ENCODE data around the gene TSPYL4.

The TSPYL4 gene

DNA sequence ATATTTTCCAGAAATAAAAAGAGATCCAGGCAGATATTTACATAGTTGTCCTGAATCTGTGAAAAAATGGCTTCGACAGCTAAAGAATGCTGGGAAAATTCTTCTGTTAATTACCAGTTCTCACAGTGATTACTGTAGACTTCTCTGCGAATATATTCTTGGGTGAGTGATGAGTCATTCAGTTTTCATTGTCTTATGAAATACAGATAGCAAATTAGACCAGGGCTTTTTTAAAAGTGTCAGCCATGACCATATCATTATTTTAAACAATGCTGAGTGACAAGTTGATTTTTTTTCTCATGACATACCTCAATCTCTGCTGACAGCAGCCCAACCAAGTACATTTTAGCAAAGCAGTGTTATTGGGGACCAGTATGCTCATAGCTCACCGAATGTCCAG, 32.8 kb downstream of the TSPYL4 start:
- DNase-seq: no peak

DNA sequence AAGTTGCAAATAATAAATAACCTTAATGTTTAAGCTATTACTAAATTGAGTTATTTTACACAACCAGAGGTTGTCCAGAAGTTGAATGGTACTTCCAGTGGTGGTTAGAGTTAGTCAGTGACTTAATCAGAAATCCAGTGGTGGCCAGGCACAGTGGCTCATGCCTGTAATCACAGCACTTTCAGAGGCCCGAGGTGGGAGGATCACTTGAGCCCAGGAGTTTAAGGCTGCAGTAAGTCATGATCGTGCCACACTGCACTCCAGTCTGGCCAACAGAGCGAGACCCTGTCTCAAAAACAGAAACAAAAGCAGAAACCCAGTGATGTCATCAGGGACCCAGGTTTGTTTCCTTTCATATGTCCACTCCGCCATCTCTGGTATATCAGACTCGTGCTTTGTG, 35.0 kb downstream of the TSPYL4 start:
- DNase-seq: no peak

DNA sequence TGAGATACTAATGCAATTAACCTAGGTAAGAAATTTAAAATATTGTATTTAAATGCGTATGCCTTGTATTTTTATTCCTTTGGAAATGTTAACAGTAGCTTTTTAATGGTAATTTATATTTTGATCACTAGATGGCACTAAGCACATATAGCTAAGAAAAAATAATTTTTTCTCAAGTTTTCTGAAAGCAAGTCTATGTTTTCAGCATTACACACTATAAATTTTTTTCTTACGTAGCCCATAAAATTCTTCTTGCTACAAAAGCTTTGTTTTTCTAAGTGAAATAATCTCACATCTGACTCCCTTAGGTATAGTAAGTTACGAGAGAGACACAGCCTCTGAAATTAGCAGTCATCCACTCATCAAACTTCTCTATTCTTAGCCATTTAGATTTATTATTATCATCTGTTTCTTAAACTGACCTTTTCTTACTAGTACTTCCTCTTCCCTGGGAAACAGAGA, 35.7 kb downstream of the TSPYL4 start:
- DNase-seq: no peak

DNA sequence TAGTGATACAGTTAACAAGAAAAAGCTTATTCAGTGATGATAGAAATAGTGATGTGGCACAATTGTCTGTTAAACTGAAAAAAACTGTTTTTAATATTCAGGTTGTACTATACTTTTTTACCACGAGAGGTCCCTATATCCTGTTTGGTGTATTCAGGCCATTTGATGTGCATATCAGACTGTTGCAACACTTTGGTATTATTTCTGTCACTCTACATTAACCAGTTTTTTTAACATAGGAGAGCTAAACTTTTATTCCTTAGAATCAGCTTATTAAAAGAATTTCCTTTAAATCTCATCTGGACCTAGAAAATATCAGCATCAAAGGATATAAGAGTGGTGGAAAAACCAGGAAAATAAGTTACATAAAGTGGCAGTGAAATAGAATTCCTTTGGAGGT, 36.8 kb downstream of the TSPYL4 start:
- DNase-seq: no peak

DNA sequence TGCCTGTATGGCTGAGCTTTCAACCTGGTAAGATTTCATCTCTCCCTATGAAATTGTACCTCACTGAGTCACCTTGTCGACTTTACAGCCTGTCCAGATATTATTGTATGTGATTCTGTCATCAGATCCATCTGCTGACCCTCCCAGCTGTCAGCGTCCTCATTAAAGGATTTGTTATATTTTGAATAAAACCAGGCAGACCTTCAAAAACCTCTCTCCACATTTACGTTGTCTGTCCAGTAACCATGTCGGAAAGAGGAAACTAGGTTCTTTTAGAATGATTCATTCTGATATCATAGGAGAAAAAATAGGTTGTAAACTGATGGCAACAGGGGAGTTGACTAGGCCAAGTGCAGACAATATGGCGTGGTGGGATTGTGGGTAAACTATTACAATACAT, 38.5 kb downstream of the TSPYL4 start:
- no peak for DNase-seq

DNA sequence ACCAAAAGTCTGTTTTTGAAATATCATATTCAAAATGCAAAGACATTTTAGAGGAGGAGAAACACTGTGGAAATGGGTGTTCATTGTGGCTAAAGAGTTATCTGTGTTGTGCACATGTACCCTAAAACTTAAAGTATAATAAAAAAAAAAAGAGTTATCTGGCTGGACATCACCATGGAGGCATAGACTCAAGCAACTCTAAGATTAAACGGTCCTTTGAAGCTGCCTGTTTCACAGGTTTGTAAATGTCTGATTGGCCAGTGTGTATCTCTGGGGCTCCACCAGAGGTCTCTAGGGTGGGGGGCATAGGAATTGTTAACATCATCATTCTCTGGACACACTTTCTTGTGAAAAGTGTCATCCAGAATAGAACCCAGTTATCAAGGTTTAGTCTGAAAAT, 39.2 kb downstream of the TSPYL4 start:
- DNase-seq: no peak

DNA sequence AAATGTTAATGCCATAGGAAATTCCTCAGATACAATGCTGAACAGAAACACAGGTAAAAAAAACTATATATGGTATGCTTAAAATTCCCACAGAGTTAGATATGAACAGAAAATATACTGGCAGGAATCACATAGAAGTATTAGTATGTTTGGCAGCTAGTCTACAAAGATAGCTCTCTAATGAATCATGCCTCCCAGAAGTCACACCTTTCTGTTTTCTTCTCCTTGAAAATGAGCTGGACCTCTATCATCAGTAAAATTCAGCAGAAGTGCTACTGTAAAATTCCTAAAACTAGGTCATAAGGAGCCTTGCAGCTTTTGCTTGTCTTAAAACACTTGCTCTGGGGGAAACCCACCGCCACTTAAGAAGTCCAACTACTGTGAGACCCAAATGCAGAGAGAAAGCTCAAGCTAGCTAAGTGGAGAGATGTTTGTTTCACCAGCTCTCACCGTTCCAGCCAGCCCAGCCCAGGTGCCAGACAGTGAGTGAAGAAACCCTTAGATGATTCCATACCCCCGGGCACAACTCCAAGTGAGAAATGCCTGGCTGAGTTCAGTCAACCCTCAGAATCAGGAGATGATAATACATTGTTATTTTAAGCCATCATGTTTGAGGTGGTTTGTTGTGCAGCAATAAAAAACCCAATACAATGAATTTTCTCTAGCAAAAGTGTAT, 43.0 kb downstream of the TSPYL4 start:
- DNase-seq: no peak

DNA sequence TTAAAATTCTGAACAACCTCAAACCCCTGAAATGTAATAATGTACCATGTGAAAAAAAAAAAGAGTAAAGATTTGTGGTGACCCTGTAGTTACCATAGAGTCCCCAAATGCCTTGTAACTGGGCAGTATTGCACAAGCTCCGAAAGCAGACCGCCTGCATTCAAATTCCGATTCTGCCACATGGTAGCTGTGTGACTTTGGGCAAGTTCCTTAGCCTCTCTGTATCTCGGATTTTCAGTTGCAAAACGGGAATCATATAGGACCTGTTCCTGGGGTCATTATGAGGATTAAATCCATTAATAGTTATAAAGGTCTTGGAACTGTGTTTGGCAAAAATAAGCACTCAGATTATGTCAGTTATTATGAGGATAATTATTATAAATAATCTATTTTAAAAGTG, 43.6 kb downstream of the TSPYL4 start:
- DNase-seq: no peak

DNA sequence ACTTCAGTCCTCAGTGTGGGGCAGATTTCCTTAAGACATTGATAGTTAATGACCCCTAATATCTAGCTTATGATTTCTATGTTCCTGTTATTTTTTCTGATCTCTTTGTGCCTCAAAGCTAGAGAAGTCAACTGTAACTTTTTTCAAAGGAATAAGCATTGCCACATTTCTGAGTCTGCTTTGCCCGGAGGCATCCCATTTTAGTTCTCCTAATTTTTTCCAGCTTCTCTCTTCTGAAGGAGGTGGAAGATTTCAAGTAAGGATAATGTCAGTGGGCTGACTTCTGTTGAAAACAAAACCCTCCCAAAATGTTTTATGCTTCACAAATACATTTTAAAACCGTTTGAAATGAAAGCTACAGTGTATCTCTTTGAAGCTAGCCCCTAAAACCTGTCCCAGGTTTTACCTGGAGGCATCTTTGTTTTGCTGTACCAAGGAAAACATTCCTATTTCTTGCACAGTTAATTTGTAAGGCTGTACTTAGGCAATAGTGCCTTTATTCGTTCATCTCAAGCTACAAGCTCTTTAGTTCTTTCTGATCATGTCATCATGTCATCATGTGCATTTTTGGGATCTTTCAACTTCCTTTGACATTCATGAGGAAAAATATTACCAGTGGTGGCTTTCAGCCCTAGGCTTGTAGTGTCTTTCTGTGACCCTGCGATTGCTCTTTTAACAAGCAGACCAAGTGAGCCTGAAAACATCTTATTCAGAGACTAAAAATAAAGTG, 45.7 kb downstream of the TSPYL4 start:
- no peak for DNase-seq

DNA sequence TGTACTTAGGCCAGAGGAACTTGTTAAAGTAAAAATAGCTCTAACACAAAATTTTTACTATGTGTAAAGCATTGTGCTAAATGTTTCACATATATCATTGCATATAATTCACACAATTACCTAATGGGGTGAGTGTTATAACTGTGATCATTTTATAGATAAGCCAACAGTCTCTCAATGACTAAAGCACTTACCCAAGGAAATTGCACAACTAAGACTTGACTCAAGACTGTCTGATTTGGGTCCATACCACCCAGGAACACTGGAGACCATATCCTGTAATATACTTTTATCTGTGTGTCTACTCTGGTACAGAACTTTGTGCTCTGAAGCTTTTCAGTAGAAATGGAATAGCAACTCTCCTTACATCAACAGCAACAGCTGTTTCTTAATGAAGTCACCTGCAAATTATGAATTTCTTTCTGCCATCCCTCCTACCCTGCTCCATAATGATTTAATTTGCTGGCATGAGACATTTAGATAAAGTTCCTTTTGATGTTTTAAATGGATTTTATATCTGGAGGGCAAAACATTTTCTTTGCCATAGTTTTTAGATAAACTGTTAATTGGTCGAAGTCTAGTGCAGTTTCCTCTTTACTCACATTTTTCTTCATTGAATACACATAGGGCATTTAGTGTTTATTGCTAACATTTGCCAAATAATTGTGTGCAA, 47.5 kb downstream of the TSPYL4 start:
- no peak for DNase-seq

DNA sequence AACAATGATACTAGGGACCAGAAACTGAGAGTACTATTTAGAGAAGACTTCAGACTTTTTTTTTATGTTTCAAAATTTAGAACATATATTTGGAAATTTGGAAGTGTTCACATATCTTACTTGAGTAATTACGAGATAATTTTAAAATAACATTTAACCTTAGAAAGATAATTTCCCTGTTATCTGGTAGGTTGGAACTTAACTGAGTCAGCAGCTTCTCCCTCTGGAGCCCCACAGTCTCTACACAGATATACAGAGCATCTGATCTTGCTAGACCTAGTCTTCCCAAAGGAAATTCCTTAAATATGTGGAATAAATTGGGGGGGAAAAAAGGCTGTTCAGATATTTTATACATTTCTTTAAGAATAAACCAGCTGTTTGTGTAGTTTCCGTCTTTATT, 48.6 kb downstream of the TSPYL4 start:
- no peak for DNase-seq

DNA sequence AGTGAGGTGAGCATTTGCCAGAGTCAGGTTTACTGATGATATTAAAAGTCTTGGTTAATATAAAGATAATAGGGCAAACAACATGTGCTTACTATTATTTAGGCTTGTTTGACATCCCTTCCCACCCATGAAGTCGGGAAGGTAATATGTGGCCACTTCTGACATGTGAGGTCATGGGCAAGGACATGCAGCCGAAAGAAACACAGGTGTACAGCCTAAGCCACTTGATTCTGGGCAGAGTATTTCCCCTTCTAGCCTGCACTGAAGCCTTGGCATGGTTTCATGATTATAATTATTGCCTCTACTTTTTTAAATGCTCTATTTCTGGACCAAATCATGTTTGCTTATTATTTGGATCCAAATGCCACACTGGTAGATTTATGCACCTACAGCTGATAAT, 52.3 kb downstream of the TSPYL4 start:
- no peak for DNase-seq

DNA sequence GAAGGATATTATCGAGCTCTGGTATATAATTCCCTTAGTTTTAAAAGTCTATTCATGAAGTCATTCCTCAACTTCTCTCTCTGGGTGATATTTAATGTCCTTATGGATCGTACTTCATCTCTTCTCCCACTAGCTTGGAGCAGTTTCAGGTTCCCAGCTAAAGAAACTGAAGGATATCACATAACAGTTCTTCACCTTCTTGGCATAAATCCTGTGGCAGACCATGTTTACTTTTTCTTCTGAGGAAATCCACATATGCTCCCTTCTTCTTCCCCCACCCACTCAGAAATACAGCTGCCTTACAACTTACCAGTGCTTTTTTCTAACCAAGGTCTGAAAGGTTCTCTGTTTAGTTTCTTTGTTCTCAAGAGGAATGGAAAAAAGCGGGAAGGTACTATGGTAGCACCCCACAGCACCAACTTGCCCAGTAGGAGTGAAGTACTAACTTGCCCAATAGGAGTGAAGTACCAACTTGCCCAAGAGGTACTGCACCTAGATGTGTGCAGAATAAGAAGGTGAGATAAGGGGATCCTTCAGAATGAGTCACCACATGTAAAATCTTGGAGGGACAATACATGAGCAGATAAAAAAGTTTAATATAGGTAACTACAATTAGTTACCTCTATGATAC, 53.1 kb downstream of the TSPYL4 start:
- DNase-seq: no peak

Data from activated CD8-positive, alpha-beta memory T cell treated with anti-CD3 and anti-CD28 coated beads, Interleukin-2, amount 50 U/mL, for 4 hours (primary cell).